HepG2 (cell line): ENCODE measurements around the gene VMO1. TPM values are rescaled to one million over a fixed set of nuclear protein-coding genes. Genes with fewer than 3 reads are reported as not detected.

ENCODE experiments used
- FOXA3 ChIP-seq: IDR thresholded peaks from 2 replicates; pipeline ENCODE4 v1.6.1; 2016; ENCODE audit warnings: missing genetic modification reagents, missing compliant biosample characterization
- HMG20A ChIP-seq: IDR thresholded peaks from 2 replicates; pipeline ENCODE4 v1.6.1; 2016; ENCODE audit warnings: borderline replicate concordance
- HOMEZ ChIP-seq: IDR thresholded peaks from 2 replicates; pipeline ENCODE4 v1.6.1; 2016; ENCODE audit warnings: low read depth
- JUN ChIP-seq: sonication (generic); formaldehyde crosslinking; IDR thresholded peaks from 2 replicates; pipeline ENCODE4 v1.4.0; 2020; ENCODE audit warnings: mild to moderate bottlenecking, missing genetic modification reagents
- MIXL1 ChIP-seq: IDR thresholded peaks from 2 replicates; pipeline ENCODE4 v1.6.1; 2016
- SOX5 ChIP-seq: IDR thresholded peaks from 2 replicates; pipeline ENCODE4 v1.6.1; 2016; ENCODE audit warnings: borderline replicate concordance
- TFDP1 ChIP-seq: IDR thresholded peaks from 2 replicates; pipeline ENCODE4 v1.6.1; 2016; ENCODE audit warnings: missing compliant biosample characterization, missing genetic modification reagents, borderline replicate concordance
- TFDP2 ChIP-seq: sonication (generic); formaldehyde crosslinking; IDR thresholded peaks from 2 replicates; pipeline ENCODE4 v1.4.0; 2020; ENCODE audit warnings: missing genetic modification reagents
- ZNF292 ChIP-seq: sonication (generic); formaldehyde crosslinking; IDR thresholded peaks from 2 replicates; pipeline ENCODE4 v1.8.1; 2022; ENCODE audit warnings: mild to moderate bottlenecking, low read depth, missing genetic modification reagents, borderline replicate concordance
- ZNF550 ChIP-seq: sonication (generic); formaldehyde crosslinking; IDR thresholded peaks from 2 replicates; pipeline ENCODE4 v1.4.0; 2020; ENCODE audit warnings: mild to moderate bottlenecking, missing genetic modification reagents, borderline replicate concordance
- ZNF746 ChIP-seq: sonication (generic); formaldehyde crosslinking; IDR thresholded peaks from 2 replicates; pipeline ENCODE4 v1.8.0; 2022; ENCODE audit warnings: mild to moderate bottlenecking, missing genetic modification reagents
- ZNF766 ChIP-seq: sonication (generic); formaldehyde crosslinking; IDR thresholded peaks from 2 replicates; pipeline ENCODE4 v1.5.0; 2020; ENCODE audit warnings: missing genetic modification reagents, borderline replicate concordance
- polyA plus RNA-seq, 8 experiments: library from polyadenylated mRNA; depleted of rRNA in 3 of 8; stranded (reverse) in 7 of 8; unstranded in 1 of 8; fragments of >200 nt; fragmentation: Illumina TruSeq in 4 of 8; extraction: Trizol in 4 of 8; gene quantifications; 2 replicates each; pipeline versions ENCODE4 v1.2.1 to v1.2.3, GENCODE V29; 2011 to 2016; ENCODE audit warnings: low read depth in 4 of 8, missing spikeins in 1 of 8, mixed read lengths in 1 of 8; ENCODE audit not compliant: insufficient read depth in 1 of 8
- total RNA-seq, 5 experiments: library from RNA; depleted of rRNA; stranded (reverse); fragments of >200 nt; fragmentation: Illumina TruSeq; extraction: Trizol; gene quantifications; 2 replicates each; pipeline ENCODE4 v1.2.3, GENCODE V29; 2016; ENCODE audit warnings: low read depth in 1 of 5
- TF ChIP-seq, protein P1 (sequence below): sonication (generic); formaldehyde crosslinking; IDR thresholded peaks from 2 replicates; pipeline ENCODE4 v1.8.0; 2022; ENCODE audit warnings: mild to moderate bottlenecking, missing genetic modification reagents, borderline replicate concordance
- TF ChIP-seq, protein P2 (sequence below): sonication (generic); formaldehyde crosslinking; conservative IDR thresholded peaks from 2 replicates; pipeline ENCODE4 v1.4.0; 2020; ENCODE audit warnings: missing genetic modification reagents
- TF ChIP-seq, protein P3 (sequence below): IDR thresholded peaks from 2 replicates; pipeline ENCODE4 v1.6.1; 2016; ENCODE audit warnings: low read depth, borderline replicate concordance
- TF ChIP-seq, protein P4 (sequence below): sonication (generic); formaldehyde crosslinking; IDR thresholded peaks from 2 replicates; pipeline ENCODE4 v1.5.1; 2020; ENCODE audit warnings: mild to moderate bottlenecking, moderate library complexity, missing genetic modification reagents
- TF ChIP-seq, protein P5 (sequence below): sonication (generic); formaldehyde crosslinking; IDR thresholded peaks from 2 replicates; pipeline ENCODE4 v1.4.0; 2020; ENCODE audit warnings: missing genetic modification reagents

Gene VMO1
- total and polyA plus RNA-seq, 2 of the 13 experiments (the other 11 are each of a cell fraction or from before 2014, with no cell fraction given): not detected

DNA sequence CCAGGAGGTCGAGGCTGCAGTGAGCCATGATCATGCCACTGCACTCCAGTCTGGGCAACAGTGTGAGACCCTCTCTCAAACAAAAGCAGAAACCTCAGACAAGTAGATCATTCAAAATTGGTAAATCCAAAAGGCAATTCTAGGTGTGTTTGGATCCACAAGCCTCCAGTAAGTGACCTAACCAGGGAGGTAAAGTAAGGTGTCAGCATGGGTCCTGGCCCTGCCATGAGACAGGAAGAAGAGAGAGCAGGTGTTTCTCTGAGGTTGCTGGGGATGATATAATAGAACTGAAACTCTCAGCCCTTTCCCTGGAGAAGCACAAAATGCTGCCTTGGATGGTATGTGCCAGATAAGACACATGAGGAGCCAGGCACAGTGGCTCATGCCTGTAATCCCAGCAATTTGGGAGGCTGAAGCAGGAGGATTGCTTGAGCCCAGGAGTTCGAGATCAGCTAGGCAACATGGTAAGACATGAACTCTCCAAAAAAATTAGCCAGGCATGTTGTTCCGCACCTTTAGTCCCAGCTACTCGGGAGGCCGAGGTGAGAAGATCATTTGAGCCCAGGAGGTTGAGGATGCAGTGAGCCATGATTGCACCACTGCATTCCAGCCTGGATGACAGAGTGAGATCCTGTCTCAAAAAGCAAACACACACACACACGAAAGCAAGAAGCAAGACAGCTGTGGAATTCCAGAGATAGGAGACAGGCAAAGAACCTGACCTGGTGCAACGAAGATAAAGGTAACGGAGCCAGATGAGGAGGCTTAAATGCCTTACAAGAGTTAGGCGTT, 8.0 kb downstream of the VMO1 start (continued):
- peak; percentile 88 for TF ChIP-seq FOXA3 (CRISPR knock-in tag)
- TF ChIP-seq, protein P1, sequence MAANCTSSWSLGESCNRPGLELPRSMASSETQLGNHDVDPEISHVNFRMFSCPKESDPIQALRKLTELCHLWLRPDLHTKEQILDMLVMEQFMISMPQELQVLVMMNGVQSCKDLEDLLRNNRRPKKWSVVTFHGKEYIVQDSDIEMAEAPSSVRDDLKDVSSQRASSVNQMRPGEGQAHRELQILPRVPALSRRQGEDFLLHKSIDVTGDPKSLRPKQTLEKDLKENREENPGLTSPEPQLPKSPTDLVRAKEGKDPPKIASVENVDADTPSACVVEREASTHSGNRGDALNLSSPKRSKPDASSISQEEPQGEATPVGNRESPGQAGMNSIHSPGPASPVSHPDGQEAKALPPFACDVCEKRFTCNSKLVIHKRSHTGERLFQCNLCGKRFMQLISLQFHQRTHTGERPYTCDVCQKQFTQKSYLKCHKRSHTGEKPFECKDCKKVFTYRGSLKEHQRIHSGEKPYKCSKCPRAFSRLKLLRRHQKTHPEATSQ (CRISPR knock-in tag): 0 out of 2 replicates have a peak, but pooled peaks have one; percentile 31
- TF ChIP-seq ZNF766: peak; percentile 55; the same call in 1 of the 2 replicates
- peak; percentile 60; the same call in 1 of the 2 replicates for TF ChIP-seq TFDP1 (CRISPR knock-in tag)
- TF ChIP-seq, protein P2, sequence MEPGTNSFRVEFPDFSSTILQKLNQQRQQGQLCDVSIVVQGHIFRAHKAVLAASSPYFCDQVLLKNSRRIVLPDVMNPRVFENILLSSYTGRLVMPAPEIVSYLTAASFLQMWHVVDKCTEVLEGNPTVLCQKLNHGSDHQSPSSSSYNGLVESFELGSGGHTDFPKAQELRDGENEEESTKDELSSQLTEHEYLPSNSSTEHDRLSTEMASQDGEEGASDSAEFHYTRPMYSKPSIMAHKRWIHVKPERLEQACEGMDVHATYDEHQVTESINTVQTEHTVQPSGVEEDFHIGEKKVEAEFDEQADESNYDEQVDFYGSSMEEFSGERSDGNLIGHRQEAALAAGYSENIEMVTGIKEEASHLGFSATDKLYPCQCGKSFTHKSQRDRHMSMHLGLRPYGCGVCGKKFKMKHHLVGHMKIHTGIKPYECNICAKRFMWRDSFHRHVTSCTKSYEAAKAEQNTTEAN: peak; percentile 72; the same call in 1 of the 2 replicates
- TF ChIP-seq JUN (CRISPR knock-in tag): peak; percentile 46; the same call in 1 of the 2 replicates
- peak; percentile 47; the same call in 1 of the 2 replicates for TF ChIP-seq TFDP2 (CRISPR knock-in tag)
- peak; percentile 76 for TF ChIP-seq HMG20A (CRISPR knock-in tag)
- no peak for TF ChIP-seq ZNF550 (CRISPR knock-in tag)
- TF ChIP-seq, protein P3, sequence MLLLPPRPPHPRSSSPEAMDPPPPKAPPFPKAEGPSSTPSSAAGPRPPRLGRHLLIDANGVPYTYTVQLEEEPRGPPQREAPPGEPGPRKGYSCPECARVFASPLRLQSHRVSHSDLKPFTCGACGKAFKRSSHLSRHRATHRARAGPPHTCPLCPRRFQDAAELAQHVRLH (CRISPR knock-in tag): peak; percentile 66; the same call in 1 of the 2 replicates
- peak; percentile 76; the same call in 1 of the 2 replicates for TF ChIP-seq SOX5 (CRISPR knock-in tag)
- TF ChIP-seq HOMEZ: peak; percentile 49; the same call in 1 of the 2 replicates
- peak; percentile 51; the same call in 1 of the 2 replicates for TF ChIP-seq ZNF746 (CRISPR knock-in tag)
- peak; percentile 99 for TF ChIP-seq ZNF292 (CRISPR knock-in tag)
- TF ChIP-seq, protein P4, sequence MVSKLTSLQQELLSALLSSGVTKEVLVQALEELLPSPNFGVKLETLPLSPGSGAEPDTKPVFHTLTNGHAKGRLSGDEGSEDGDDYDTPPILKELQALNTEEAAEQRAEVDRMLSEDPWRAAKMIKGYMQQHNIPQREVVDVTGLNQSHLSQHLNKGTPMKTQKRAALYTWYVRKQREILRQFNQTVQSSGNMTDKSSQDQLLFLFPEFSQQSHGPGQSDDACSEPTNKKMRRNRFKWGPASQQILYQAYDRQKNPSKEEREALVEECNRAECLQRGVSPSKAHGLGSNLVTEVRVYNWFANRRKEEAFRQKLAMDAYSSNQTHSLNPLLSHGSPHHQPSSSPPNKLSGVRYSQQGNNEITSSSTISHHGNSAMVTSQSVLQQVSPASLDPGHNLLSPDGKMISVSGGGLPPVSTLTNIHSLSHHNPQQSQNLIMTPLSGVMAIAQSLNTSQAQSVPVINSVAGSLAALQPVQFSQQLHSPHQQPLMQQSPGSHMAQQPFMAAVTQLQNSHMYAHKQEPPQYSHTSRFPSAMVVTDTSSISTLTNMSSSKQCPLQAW (CRISPR knock-in tag): peak; percentile 79
- peak; percentile 71 for TF ChIP-seq MIXL1
- TF ChIP-seq, protein P5, sequence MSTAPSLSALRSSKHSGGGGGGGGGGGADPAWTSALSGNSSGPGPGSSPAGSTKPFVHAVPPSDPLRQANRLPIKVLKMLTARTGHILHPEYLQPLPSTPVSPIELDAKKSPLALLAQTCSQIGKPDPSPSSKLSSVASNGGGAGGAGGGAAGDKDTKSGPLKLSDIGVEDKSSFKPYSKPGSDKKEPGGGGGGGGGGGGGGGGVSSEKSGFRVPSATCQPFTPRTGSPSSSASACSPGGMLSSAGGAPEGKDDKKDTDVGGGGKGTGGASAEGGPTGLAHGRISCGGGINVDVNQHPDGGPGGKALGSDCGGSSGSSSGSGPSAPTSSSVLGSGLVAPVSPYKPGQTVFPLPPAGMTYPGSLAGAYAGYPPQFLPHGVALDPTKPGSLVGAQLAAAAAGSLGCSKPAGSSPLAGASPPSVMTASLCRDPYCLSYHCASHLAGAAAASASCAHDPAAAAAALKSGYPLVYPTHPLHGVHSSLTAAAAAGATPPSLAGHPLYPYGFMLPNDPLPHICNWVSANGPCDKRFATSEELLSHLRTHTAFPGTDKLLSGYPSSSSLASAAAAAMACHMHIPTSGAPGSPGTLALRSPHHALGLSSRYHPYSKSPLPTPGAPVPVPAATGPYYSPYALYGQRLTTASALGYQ (CRISPR knock-in tag): peak; percentile 57; the same call in 1 of the 2 replicates
